Measurements from ENCODE around the gene YES1. TPM values are rescaled to one million over a fixed set of nuclear protein-coding genes. Genes with fewer than 3 reads are reported as not detected.

Gene YES1
- total RNA-seq, 4 donors from 2014 or later = 75.2 to 149 (median 108) TPM

GRCh38 chr18:825891-826585 is 14.0 kb upstream of the YES1 start:
- no peak for TF ChIP-seq CTCF (IDR thresholded peaks at IDR 0.05)
- ATAC-seq (ENCODE audit: low FRiP score) (no peak), DNase-seq (ENCODE audit: low spot score) (no peak)

DNA sequence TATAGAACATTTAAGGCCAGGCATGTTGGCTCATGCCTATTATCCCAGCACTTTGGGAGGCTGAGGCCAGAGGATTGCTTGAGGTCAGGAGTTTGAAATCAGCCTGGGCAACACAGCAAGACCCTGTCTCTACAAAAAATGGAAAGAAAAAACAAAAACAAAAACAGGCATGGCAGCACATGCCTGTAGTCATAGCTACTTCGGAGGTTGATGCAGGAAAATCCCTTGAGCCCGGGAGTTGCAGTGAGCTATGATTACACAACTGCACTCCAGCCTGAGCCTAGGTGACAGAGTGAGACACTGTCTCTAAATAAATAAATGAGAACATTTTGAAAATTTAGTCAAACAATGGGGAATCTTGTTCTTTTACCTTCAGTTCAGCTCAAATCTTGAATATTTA is 12.1 kb upstream of the YES1 start:
- TF ChIP-seq CTCF (IDR thresholded peaks at IDR 0.05) = no peak
- DNase-seq (ENCODE audit: low spot score) (no peak), ATAC-seq (ENCODE audit: low FRiP score) (no peak)

DNA sequence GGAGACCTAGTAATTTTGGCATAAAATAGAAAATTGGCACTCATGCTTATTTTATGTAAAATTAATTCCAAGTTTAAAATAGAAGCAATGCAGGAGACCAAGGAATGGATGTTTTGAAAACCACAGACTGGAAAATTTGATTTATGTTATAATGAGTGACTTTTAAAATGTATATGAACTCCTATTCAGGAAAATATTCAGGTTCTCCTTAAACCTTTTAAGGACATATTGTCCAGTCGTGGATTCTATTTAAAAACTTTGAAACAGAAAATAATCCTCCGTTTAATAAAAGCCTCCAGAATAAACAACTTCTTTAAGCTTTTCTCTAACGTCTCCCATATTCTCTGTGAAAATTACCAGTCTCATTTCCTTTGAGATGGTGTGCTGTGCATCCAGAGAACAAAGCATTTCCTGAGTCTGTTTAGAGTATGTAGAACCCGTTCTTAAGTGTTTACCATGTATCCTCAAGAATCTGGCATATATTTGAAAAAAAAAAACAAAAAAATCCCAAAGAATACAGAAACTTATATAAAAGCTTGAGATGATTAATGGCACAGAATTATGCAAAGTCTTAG is 8.6 kb upstream of the YES1 start:
- TF ChIP-seq CTCF (IDR thresholded peaks at IDR 0.05) = no peak
- ATAC-seq (ENCODE audit: low FRiP score) (no peak), DNase-seq (ENCODE audit: low spot score) (no peak)

DNA sequence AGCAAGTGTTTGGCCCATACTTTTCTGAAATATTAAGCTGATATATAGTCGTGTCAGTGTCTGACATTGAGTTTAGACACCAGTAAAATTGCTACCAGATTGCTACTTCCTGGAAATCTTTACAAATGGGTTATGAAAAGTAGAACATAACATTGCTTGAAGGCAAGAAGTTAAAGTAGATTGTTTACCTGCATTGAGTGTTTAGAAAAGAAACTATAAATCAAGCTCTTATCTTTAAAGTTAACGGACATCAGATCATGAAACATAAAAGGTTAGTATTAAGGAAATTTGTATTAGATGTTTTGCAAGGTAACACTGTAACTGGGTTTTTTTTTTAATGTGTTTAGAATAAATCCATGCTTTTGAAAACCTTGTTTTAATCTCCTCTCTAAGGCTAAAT is 4.8 kb upstream of the YES1 start:
- TF ChIP-seq CTCF (IDR thresholded peaks at IDR 0.05) = no peak
- ATAC-seq (ENCODE audit: low FRiP score) = no peak
- no peak for DNase-seq (ENCODE audit: low spot score)

DNA sequence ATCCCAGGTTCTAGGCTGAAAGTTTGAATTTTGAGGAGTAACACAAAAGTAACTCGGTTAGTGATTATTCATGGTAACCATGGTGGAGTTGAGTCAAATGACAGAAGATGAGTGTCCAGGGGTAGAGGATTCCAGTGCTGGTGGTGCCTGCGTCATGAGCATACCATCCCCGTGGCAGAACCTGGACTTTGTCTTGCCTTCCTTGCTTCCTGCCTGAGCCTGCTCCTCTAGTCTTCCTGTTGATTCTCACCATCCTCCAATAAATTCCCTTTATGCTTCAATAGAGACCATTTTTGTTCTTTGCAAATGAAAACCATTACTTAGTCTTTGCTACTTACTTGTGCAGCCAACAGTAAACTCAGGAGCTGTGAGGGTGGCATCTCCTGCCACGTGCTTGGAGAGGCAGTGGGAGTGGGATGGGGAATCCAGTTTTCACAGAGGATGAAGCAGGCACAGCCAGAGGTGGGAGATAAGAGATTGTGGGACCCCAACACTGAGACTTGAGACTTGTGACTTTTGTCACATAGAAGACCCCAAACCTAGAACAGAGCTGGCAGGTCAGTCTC is 4.1 kb upstream of the YES1 start:
- DNase-seq (ENCODE audit: low spot score) (no peak), ATAC-seq (ENCODE audit: low FRiP score) (no peak)
- no peak for TF ChIP-seq CTCF (IDR thresholded peaks at IDR 0.05)

DNA sequence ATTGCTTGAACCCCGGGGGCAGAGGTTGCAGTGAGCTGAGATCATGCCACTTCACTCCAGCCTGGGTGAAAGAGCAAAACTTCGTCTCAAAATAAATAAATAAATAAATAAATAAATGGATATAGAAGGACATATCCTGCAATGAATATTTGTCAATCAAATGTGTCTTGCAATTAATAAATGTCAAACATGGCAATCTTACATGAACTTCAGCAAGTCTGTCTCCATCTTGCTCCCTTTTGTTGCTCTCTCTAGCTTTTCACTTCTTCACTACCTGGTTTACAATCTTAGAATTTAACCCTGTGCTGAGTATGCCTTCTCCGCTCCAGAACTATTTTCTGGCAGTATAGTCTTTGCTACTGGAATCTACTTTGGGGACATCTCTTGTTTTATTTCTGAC is 3.3 kb upstream of the YES1 start:
- DNase-seq (ENCODE audit: low spot score) (no peak), ATAC-seq (ENCODE audit: low FRiP score) (no peak)
- TF ChIP-seq CTCF (IDR thresholded peaks at IDR 0.05) = no peak

Data from omental fat pad (tissue), 4 donors.